HepG2 (cell line): ENCODE measurements around the gene COQ9. TPM values are rescaled to one million over a fixed set of nuclear protein-coding genes. Genes with fewer than 3 reads are reported as not detected.

Source experiments
- MYNN ChIP-seq: sonication (generic); formaldehyde crosslinking; IDR thresholded peaks from 2 replicates; pipeline ENCODE4 v1.4.0; 2020; ENCODE audit warnings: mild to moderate bottlenecking, low read depth, missing genetic modification reagents
- NONO ChIP-seq, 2 experiments: fragments of 450-650 bp in 1 of 2; sonication (generic) in 1 of 2; formaldehyde crosslinking in 1 of 2; IDR thresholded peaks in 1 of 2; conservative IDR thresholded peaks in 1 of 2; 2 replicates each; pipeline versions ENCODE4 v1.6.1 to v1.8.0; 2017 to 2022; ENCODE audit warnings: mild to moderate bottlenecking in 1 of 2, missing genetic modification reagents in 1 of 2, moderate library complexity in 1 of 2
- RBFOX2 ChIP-seq: fragments of 200-400 bp; formaldehyde crosslinking; IDR thresholded peaks from 2 replicates; pipeline ENCODE4 v1.6.1; 2017; ENCODE audit warnings: low read depth, mild to moderate bottlenecking, low read length
- RERE ChIP-seq: IDR thresholded peaks from 2 replicates; pipeline ENCODE4 v1.6.1; 2016; ENCODE audit warnings: low read depth, missing genetic modification reagents, missing compliant biosample characterization
- ZBTB46 ChIP-seq: sonication (generic); formaldehyde crosslinking; IDR thresholded peaks from 2 replicates; pipeline ENCODE4 v1.4.0; 2020; ENCODE audit warnings: mild to moderate bottlenecking, missing genetic modification reagents, borderline replicate concordance
- ZFP37 ChIP-seq: sonication (generic); formaldehyde crosslinking; IDR thresholded peaks from 2 replicates; pipeline ENCODE4 v1.4.0; 2020; ENCODE audit warnings: missing genetic modification reagents, borderline replicate concordance
- ZMYM3 ChIP-seq: sonication (generic); formaldehyde crosslinking; IDR thresholded peaks from 2 replicates; pipeline ENCODE4 v1.5.1; 2020; ENCODE audit warnings: mild to moderate bottlenecking, missing genetic modification reagents
- ZNF230 ChIP-seq: sonication (generic); formaldehyde crosslinking; IDR thresholded peaks from 2 replicates; pipeline ENCODE4 v1.4.0; 2020; ENCODE audit warnings: mild to moderate bottlenecking, missing genetic modification reagents
- ZNF30 ChIP-seq: sonication (generic); formaldehyde crosslinking; IDR thresholded peaks from 2 replicates; pipeline ENCODE4 v1.5.0; 2020; ENCODE audit warnings: mild to moderate bottlenecking, missing genetic modification reagents
- ZNF530 ChIP-seq: sonication (generic); formaldehyde crosslinking; IDR thresholded peaks from 2 replicates; pipeline ENCODE4 v1.5.0; 2020; ENCODE audit warnings: low read depth, mild to moderate bottlenecking, missing genetic modification reagents
- ZNF619 ChIP-seq: sonication (generic); formaldehyde crosslinking; IDR thresholded peaks from 2 replicates; pipeline ENCODE4 v1.4.0; 2020; ENCODE audit warnings: mild to moderate bottlenecking, missing genetic modification reagents
- ZSCAN20 ChIP-seq: sonication (generic); formaldehyde crosslinking; IDR thresholded peaks from 2 replicates; pipeline ENCODE4 v1.4.0; 2020; ENCODE audit warnings: missing genetic modification reagents, mild to moderate bottlenecking, borderline replicate concordance
- polyA plus RNA-seq, 8 experiments: library from polyadenylated mRNA; depleted of rRNA in 3 of 8; stranded (reverse) in 7 of 8; unstranded in 1 of 8; fragments of >200 nt; fragmentation: Illumina TruSeq in 4 of 8; extraction: Trizol in 4 of 8; gene quantifications; 2 replicates each; pipeline versions ENCODE4 v1.2.1 to v1.2.3, GENCODE V29; 2011 to 2016; ENCODE audit warnings: low read depth in 4 of 8, missing spikeins in 1 of 8, mixed read lengths in 1 of 8; ENCODE audit not compliant: insufficient read depth in 1 of 8
- total RNA-seq, 5 experiments: library from RNA; depleted of rRNA; stranded (reverse); fragments of >200 nt; fragmentation: Illumina TruSeq; extraction: Trizol; gene quantifications; 2 replicates each; pipeline ENCODE4 v1.2.3, GENCODE V29; 2016; ENCODE audit warnings: low read depth in 1 of 5
- TF ChIP-seq, protein P1 (sequence below): sonication (generic); formaldehyde crosslinking; IDR thresholded peaks from 2 replicates; pipeline ENCODE4 v1.5.0; 2020; ENCODE audit warnings: mild to moderate bottlenecking, missing genetic modification reagents
- TF ChIP-seq, protein P2 (sequence below): sonication (generic); formaldehyde crosslinking; IDR thresholded peaks from 2 replicates; pipeline ENCODE4 v1.8.1; 2023; ENCODE audit warnings: mild to moderate bottlenecking, missing genetic modification reagents, borderline replicate concordance

COQ9 gene
- total and polyA plus RNA-seq, 2 of the 13 experiments (the other 11 are each of a cell fraction or from before 2014, with no cell fraction given) = 57.5 to 108 TPM

DNA sequence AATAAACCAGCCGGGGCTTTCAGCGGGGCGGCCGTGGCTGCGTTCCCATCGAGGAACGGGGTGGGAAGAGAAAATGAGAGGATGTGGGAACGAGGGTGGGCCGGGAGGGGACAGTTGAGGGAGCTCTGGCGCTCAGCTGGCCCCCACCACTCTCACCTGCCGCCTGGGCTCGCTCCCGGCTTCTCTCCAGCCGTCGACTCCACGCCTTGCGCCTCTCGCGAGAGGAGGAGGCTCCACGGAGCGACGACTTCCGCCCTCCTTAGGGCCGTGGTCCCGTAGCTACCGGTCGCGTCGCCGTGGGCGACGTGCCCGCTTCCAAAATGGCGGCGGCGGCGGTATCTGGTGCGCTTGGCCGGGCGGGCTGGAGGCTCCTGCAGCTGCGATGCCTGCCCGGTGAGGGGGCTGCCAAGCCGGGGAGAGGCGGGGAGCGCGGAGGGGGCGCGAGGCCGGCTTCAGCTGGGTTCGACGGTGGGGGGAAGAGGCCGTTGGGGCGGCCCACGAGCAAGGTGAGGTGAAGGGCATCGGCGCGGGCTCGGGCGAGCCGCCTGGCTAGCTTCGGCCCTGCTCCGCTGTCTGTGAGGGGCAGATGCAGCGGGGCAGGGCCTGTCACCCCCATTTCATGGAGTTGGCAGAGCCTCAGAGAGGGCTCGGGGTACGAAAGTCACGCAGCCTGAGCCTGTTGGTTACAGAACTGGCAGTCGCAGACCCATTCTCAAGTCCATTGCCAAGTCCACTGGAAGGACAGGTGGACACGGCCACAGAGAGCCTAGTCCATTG, at the start of gene COQ9, which contains the start of gene CIAPIN1 (continued):
- TF ChIP-seq, protein P1, sequence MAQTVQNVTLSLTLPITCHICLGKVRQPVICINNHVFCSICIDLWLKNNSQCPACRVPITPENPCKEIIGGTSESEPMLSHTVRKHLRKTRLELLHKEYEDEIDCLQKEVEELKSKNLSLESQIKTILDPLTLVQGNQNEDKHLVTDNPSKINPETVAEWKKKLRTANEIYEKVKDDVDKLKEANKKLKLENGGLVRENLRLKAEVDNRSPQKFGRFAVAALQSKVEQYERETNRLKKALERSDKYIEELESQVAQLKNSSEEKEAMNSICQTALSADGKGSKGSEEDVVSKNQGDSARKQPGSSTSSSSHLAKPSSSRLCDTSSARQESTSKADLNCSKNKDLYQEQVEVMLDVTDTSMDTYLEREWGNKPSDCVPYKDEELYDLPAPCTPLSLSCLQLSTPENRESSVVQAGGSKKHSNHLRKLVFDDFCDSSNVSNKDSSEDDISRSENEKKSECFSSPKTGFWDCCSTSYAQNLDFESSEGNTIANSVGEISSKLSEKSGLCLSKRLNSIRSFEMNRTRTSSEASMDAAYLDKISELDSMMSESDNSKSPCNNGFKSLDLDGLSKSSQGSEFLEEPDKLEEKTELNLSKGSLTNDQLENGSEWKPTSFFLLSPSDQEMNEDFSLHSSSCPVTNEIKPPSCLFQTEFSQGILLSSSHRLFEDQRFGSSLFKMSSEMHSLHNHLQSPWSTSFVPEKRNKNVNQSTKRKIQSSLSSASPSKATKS (CRISPR knock-in tag) = peak; percentile 25; the same call in 1 of the 2 replicates
- TF ChIP-seq ZMYM3 (CRISPR knock-in tag) = peak; percentile 61; the same call in 1 of the 2 replicates
- 0 out of 2 replicates have a peak, but pooled peaks have one; percentile 85 for TF ChIP-seq ZSCAN20 (CRISPR knock-in tag)
- TF ChIP-seq ZFP37 (CRISPR knock-in tag) = peak; percentile 67
- TF ChIP-seq RBFOX2 = peak; percentile 99
- TF ChIP-seq ZNF230 = peak; percentile 90; the same call in 1 of the 2 replicates
- no peak for TF ChIP-seq ZNF30 (CRISPR knock-in tag)
- peak; percentile 65; the same call in 1 of the 2 replicates for TF ChIP-seq MYNN (CRISPR knock-in tag)
- no peak for TF ChIP-seq ZNF530 (CRISPR knock-in tag)
- TF ChIP-seq, protein P2, sequence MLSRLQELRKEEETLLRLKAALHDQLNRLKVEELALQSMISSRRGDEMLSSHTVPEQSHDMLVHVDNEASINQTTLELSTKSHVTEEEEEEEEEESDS (CRISPR knock-in tag) = peak; percentile 27; the same call in 1 of the 2 replicates
- peak; percentile 86; the same call in 1 of the 2 replicates for TF ChIP-seq ZBTB46
- peak; percentile 57; the same call in 1 of the 2 replicates for TF ChIP-seq RERE
- peak; percentile 91; the same call in 1 of the 2 replicates for TF ChIP-seq ZNF619 (CRISPR knock-in tag)
- TF ChIP-seq NONO (IDR thresholded peaks at IDR 0.05) = no peak
- peak; percentile 99 for TF ChIP-seq NONO (CRISPR knock-in tag; conservative IDR thresholded peaks at IDR 0.05)
